Measurements from ENCODE around the gene AGAP1. TPM values are rescaled to one million over a fixed set of nuclear protein-coding genes. Genes with fewer than 3 reads are reported as not detected.

AGAP1 gene
- total and polyA plus RNA-seq, 2 donors (not counting 3 experiments of a cell fraction or from before 2014, with no cell fraction given) = 10.2 to 20.9 TPM

DNA sequence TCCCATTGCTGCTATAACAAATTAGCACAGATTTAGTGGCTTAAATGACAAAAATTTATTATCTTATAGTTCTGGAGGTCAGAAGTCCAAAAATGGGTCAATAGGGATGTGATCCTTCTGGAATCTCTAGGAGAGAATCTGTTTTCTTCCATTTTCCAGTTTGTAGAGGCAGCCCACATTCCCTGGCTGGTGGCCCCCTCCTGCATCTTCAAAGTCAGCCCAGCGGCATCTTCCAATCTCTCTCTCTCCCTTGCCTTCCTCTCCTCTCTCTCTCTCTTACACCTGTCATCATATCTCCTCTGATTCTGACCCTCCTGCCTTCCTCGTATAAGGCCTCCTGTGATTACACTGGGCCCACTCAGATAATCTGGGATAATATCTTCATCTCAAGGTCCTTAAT lies 3.9 kb upstream of the AGAP1 start:
- intact Hi-C loops (cut with micrococcal nuclease) = loop anchor here (5.0 to 10.0 kb wide), 4 partner anchors 253 to 687 kb away; no protein-coding TSS in a partner anchor
- FAIRE-seq = no peak

More for the DNA sequence above, 3.9 kb upstream of the AGAP1 start:
- Histone ChIP-seq H3K79me2 (ENCODE audit: control insufficient read depth, insufficient read depth, low read length) (no peaks in the 10 kb centered on the region), H3K9ac (replicated peaks; ENCODE audit: extremely low read depth, insufficient read depth, low read length) (no peak overlapping the region), H3K27me3 (ENCODE audit: control insufficient read depth in 2 of 2, insufficient read depth in 2 of 2, low read length in 2 of 2) (peaks cover 2 to 5% of the 10 kb centered on the region in 2 experiments), H3K27ac (ENCODE audit: insufficient read depth, low read depth, low read length) (no peak overlapping the region), H3K4me2 (ENCODE audit: insufficient read depth, low read length) (no peak overlapping the region), H3K9me1 (replicated peaks; ENCODE audit: control insufficient read depth, extremely low read depth, insufficient read depth, low read length) (no peaks in the 10 kb centered on the region), H3K36me3 (ENCODE audit: control insufficient read depth in 2 of 2, extremely low read depth in 1 of 2, insufficient read depth in 2 of 2, low read length in 2 of 2) (no peaks in the 10 kb centered on the region), H3K9me3 (replicated peaks; ENCODE audit: control insufficient read depth, insufficient read depth, low read length) (no peaks in the 10 kb centered on the region), H2AFZ (ENCODE audit: low read depth, low read length) (no peak overlapping the region), H3K4me3 (replicated peaks in 1 of 3; ENCODE audit: insufficient read depth in 1 of 3, low read depth in 1 of 3, low read length in 3 of 3) (no peak overlapping the region), H4K20me1 (replicated peaks; ENCODE audit: control insufficient read depth, extremely low read depth, insufficient read depth, low read length) (no peaks in the 10 kb centered on the region), H3K4me1 (ENCODE audit: control insufficient read depth, extremely low read depth, insufficient read depth, low read length) (peaks cover 4% of the 10 kb centered on the region)
- CTCF ChIA-PET = no interaction called here
- dilution Hi-C loops (cut with MboI; ENCODE audit: extremely low pct_ligation_motif_present, low sequenced_read_pairs) = no loop called here
- TF ChIP-seq POLR2A (IDR thresholded peaks at IDR 0.05; ENCODE audit: low read depth, low read length) (no peak), FOS (IDR thresholded peaks at IDR 0.05; ENCODE audit: borderline replicate concordance, insufficient read depth, low read length) (no peak), MYC (IDR thresholded peaks at IDR 0.05; ENCODE audit: low read depth, low read length) (no peak), POLR2AphosphoS5 (IDR thresholded peaks at IDR 0.05; ENCODE audit: insufficient read depth, low read depth, low read length) (no peak), EZH2 (IDR thresholded peaks at IDR 0.05; ENCODE audit: borderline replicate concordance, low read depth, low read length, severe bottlenecking) (no peak), GATA2 (IDR thresholded peaks at IDR 0.05; ENCODE audit: insufficient read depth, insufficient read length, low read depth, low read length) (no peak), JUN (IDR thresholded peaks at IDR 0.05; ENCODE audit: borderline replicate concordance, insufficient read depth, insufficient read length, low read depth) (no peak)
- TF ChIP-seq, protein P1, sequence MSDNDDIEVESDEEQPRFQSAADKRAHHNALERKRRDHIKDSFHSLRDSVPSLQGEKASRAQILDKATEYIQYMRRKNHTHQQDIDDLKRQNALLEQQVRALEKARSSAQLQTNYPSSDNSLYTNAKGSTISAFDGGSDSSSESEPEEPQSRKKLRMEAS (IDR thresholded peaks at IDR 0.05; ENCODE audit: insufficient read depth, insufficient read length) = no peak
- TF ChIP-seq, protein P2, sequence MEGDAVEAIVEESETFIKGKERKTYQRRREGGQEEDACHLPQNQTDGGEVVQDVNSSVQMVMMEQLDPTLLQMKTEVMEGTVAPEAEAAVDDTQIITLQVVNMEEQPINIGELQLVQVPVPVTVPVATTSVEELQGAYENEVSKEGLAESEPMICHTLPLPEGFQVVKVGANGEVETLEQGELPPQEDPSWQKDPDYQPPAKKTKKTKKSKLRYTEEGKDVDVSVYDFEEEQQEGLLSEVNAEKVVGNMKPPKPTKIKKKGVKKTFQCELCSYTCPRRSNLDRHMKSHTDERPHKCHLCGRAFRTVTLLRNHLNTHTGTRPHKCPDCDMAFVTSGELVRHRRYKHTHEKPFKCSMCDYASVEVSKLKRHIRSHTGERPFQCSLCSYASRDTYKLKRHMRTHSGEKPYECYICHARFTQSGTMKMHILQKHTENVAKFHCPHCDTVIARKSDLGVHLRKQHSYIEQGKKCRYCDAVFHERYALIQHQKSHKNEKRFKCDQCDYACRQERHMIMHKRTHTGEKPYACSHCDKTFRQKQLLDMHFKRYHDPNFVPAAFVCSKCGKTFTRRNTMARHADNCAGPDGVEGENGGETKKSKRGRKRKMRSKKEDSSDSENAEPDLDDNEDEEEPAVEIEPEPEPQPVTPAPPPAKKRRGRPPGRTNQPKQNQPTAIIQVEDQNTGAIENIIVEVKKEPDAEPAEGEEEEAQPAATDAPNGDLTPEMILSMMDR (IDR thresholded peaks at IDR 0.05; ENCODE audit: extremely low read depth in 1 of 2, insufficient read depth in 1 of 2, low read depth in 1 of 2, low read length in 2 of 2) = no peak
- POLR2A ChIA-PET = no interaction called here
- DNase-seq (ENCODE audit: low read depth, low spot score) = no peak
- BruUV-seq (replicated peaks) = no TSS peak

All from endothelial cell of umbilical vein (primary cell).